Gastroesophageal sphincter (tissue), 3 donors: ENCODE data around the gene HOXC9.

Experiments
- CTCF ChIP-seq, 4 experiments: fragments of 200-600 bp in 2 of 4; fragments of 450-650 bp in 2 of 4; sonication (generic) in 1 of 4; IDR thresholded peaks; one replicate each; pipeline ENCODE4 v1.5.1; 2017 to 2019; ENCODE audit warnings: antibody characterized with exemption in 4 of 4, mild to moderate bottlenecking in 2 of 4, moderate library complexity in 2 of 4
- POLR2A ChIP-seq, 2 donors: fragments of 450-650 bp; IDR thresholded peaks; one replicate each; pipeline ENCODE4 v1.6.1; 2017; ENCODE audit warnings: antibody characterized with exemption in 2 of 2, mild to moderate bottlenecking in 2 of 2, moderate library complexity in 1 of 2
- POLR2AphosphoS5 ChIP-seq: sonication (generic); formaldehyde crosslinking; IDR thresholded peaks from one replicate; pipeline ENCODE4 v1.6.1; 2017; ENCODE audit warnings: antibody characterized with exemption

GRCh38 chr12:53960187-53961024, 39.6 kb upstream of the HOXC9 start:
- TF ChIP-seq CTCF (IDR thresholded peaks at IDR 0.05), result no peak
- TF ChIP-seq POLR2A (IDR thresholded peaks at IDR 0.05), result no peak
- no peak for TF ChIP-seq POLR2AphosphoS5
